Myocyte (in vitro differentiated cells): ENCODE results near the gene PAF1. TPM values are rescaled to one million over a fixed set of nuclear protein-coding genes. Genes with fewer than 3 reads are reported as not detected.
A peak's percentile ranks its signal among the peaks of the same experiment; 100 is the strongest.

ENCODE experiments used
- DNase-seq: peaks from one replicate; pipeline ENCODE4 v3.0.0-alpha.2; 2012; ENCODE audit warnings: low read depth
- total RNA-seq: library from RNA; depleted of rRNA; stranded (reverse); fragments of >200 nt; gene quantifications from 2 replicates; pipeline ENCODE4 v1.2.3, GENCODE V29; 2014

PAF1 gene
- total RNA-seq, 1 donor from 2014 or later, result 39.1 TPM

GRCh38 chr19:39417463-39418181 lies 26.7 kb upstream of the PAF1 start:
- no peak for DNase-seq

- DNase-seq, result no peak
Observed at GRCh38 chr19:39416152-39417120, 25.5 kb upstream of the PAF1 start.

- DNase-seq, result no peak
Observed at GRCh38 chr19:39415111-39416046, 24.5 kb upstream of the PAF1 start.

GRCh38 chr19:39413911-39414608 lies 23.2 kb upstream of the PAF1 start:
- DNase-seq, result peak; percentile 47

- peak; percentile 73 for DNase-seq
Observed at GRCh38 chr19:39413272-39413910, 22.5 kb upstream of the PAF1 start.

- no peak for DNase-seq
Observed at GRCh38 chr19:39412867-39413271, 22.0 kb upstream of the PAF1 start.

GRCh38 chr19:39412100-39412866 lies 21.4 kb upstream of the PAF1 start, which contains the start of gene PLEKHG2:
TSS of gene PLEKHG2 (plus strand) at chr19:39412669. CDS start at chr19:39414087, 1,418 bp downstream.
- peak; percentile 99 for DNase-seq

- peak; percentile 94 for DNase-seq
Observed at GRCh38 chr19:39411832-39412099, 20.9 kb upstream of the PAF1 start.

- DNase-seq, result peak; percentile 28
Observed at GRCh38 chr19:39411081-39411831, 20.4 kb upstream of the PAF1 start.

- DNase-seq, result no peak
Observed at GRCh38 chr19:39410831-39411080, 19.9 kb upstream of the PAF1 start.

- DNase-seq, result peak; percentile 72
Observed at GRCh38 chr19:39410017-39410830, 19.3 kb upstream of the PAF1 start.

GRCh38 chr19:39409208-39410016 lies 18.5 kb upstream of the PAF1 start:
- peak; percentile 76 for DNase-seq

- peak; percentile 54 for DNase-seq
Observed at GRCh38 chr19:39408392-39409207, 17.7 kb upstream of the PAF1 start.

GRCh38 chr19:39407660-39408391 lies 16.9 kb upstream of the PAF1 start:
- peak; percentile 52 for DNase-seq

GRCh38 chr19:39407410-39407659 lies 16.4 kb upstream of the PAF1 start:
- no peak for DNase-seq
